GM19023 (cell line): ENCODE results near the gene ARHGAP28.
"Not testable (repeated sequence)": the region's sequence is repeated elsewhere in the genome, so short reads cannot be mapped to it uniquely, and the experiment has no call there.

Experiments
- ATAC-seq: cut with Tn5 transposase; IDR thresholded peaks from one replicate; pipeline ENCODE4 v1.9.1; 2021; ENCODE audit warnings: mild to moderate bottlenecking, moderate library complexity; ENCODE audit not compliant: unreplicated experiment

Gene ARHGAP28

DNA sequence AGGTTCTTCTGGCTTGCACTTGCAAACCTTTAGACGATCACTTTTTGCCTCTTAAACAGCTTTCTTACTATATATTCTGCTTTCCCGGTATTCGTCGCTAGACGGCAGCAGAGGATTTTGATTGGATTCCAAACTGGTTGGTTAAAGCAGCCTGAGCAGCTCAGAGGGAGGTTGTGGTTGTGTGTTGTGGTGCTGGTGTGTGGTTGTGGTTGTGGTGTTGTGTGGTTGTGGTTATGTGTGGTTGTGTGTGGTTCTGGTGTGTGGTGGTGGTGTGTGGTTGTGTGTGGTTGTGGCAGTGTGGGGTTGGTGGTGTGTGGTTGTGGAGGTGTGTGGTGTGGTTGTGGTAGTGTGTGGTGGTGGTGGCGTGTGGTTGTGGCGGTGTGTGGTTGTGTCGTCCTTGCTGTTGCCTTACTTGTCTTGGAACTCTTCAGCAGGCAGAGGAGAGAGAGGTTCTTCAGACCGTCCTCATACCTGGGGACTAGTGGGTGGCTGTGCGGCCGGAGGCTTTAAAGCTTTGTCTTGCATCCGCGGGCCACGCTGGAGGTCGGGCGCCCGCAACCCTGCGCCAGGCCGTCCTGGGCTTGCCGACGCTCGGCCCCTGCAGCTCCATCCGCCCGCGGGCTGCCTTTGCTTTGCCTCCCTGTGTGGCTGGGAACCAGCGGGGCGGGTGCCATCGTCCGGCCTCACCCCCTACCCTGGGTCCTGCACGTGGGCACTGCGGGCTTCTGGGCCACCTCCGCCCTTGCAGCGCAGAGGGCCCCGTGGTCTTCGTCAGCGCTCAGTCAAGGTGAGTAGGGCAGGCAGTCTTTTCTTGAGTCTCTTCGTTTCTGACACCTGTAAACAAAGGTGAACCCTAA is 190.8 kb downstream of the ARHGAP28 start:
- ATAC-seq: no peak

DNA sequence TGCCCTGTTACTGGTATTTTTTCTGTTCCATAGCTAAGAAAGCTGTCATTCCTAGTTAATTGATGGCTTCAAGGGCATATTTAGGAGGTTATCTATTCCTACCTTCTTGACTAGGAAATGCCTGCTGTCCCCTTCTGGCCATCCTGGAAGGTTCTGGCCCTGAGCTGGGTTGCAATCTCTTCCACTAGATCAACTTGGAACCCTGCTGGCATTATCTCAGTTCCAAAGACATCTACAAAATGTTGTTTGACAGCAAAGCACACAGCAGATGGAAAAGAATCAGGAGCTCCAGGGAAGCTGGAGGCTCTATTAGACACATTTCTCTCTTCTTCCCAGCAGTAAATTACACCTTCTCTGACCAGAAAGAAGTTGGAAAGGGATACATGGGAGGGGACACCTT is 192.1 kb downstream of the ARHGAP28 start:
- ATAC-seq: no peak

DNA sequence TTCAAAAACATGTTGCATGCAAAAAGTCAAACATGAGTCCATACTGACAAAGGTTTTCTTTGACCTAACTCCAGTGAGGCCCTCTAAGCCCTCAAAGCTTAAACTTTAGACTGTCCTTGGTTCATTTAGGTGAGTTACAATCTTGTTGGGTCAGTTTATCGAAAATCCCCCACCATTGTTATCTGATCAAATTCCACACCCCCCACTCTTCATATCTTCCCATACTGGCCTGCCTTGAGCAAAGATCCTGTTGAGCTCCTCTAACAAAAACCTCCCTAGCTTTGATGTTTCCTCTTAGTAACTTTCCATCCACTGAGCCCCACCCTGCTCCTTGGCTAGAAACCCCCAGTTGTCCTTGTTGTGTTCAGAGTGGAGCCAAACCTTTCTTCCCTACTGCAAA is 193.7 kb downstream of the ARHGAP28 start:
- no peak for ATAC-seq

DNA sequence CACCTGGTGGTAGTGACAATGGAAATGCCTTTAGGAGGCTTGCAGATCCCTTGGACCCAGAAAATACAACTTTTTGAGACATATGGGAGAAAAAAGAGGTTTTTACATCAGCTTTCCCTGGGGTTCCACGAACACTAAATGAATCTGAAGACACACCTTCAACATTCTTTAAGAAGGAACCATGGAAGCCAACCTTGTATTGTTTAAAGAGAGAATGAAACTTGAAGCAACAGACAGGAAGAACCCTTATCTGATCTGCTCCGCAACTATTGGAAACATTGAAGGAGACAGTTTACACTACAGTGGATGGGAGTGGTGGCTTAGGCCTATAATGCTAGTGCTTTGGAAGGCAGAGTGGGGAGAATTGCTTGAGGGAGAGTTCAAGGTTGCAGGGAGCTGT is 197.6 kb downstream of the ARHGAP28 start:
- ATAC-seq: no peak

DNA sequence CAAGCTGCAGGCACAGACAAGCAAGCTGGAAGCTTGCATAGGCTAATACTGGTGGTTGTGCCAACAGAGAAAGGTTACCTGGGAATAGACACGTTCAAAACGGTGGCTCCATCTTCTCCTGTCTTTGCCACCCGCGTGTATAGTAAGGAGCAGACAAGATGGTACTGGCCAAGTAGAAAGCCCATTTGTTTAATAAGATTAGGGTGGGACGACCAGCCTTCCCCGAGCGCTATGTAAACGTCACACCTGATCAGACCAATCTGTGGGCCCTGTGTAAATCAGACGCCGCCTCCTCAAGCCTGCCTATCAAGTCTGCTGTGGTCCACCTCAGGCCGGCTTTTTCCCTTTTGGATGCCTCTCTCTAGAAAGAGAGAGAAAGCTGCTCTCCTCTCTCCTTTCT is 198.8 kb downstream of the ARHGAP28 start:
- no peak for ATAC-seq

DNA sequence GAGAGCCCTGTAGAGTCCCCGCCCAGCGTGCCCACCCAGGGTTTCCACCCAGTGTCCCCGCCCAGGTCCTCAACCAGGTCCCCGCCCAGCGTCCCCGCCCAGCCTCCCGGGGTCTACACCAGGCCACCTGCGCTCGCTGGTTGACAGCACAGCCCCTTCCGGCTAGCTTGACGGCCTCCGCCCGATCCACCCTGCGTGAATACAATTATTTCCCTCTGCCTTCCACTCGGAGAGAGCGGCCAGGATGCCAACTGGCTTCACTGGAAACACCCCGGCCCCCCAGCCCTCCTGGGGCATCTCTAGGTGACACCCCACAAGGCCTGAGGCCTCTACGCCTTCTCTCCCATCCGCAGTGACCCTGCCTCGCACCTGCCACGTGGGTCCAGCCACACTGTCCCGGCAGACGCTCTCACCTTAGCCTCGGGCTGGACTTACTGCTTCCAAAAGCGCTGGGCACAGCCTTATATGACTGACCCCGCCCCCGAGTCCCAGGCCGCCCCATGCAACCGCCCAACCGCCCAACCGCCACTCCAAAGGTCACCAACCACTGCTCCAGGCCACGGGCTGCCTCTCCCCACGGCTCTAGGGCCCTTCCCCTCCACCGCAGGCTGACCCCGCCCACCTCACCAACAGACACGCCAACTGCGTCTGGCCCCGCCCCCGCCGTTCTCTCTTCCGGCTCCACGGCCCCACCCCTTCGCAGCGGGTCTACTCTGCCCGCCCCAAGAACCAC is 200.0 kb downstream of the ARHGAP28 start:
- ATAC-seq: no peak

DNA sequence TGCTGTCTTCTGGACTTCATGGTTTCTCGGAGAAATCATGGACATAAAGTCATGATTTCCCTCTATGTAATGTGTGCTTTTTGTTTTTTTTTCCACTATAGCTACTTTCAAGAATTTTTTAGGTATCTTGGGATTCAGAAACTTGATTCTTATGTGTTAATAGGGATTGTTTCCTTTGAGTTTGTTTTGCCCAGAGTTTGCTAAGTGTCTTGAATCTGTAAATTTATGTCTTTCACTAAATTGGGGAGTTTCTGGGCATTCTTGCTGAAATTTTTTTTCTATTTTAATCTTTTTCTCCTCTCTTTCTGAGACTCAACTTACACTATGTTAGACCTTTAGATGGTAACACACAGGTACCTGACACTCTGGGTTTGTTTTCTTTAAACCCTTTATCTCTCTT is 205.3 kb downstream of the ARHGAP28 start:
- no peak for ATAC-seq

DNA sequence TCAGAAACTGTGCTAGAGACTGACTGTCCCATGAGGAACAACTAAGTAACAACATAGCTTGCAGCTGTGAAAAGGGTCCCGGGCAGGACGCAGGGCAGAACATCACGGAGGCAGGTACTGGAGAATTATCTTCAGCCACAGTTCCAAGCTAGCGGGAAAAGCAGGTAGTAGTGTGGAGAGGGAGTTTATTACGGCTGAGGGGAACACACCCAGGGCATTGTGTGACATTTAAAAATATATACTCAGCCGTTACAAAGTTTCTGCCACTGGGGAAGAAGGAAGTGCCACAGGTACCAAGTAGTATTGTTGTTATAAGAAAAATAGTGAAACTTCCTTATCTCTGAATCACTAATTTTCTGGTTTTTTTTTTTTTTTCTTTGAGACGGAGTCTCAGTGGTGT is 208.5 kb downstream of the ARHGAP28 start:
- no peak for ATAC-seq

DNA sequence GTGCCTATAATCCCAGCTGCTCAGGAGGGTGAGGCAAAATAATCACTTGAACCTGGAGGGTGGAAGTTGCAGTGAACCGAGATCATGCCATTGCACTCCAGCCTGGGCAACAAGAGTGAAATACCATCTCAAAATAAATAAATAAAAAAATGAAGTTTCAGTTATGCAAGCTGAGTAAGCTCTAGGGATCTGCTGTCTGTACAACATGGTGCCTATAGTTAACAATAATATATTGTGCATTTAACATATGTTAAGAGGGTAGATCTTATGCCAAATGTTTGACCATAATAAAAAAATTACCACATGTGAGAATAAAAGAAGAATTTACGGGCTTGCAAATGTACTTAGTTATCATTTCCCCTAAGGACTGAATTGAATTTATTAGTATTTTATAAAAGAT is 208.9 kb downstream of the ARHGAP28 start:
- ATAC-seq: not testable (repeated sequence)

DNA sequence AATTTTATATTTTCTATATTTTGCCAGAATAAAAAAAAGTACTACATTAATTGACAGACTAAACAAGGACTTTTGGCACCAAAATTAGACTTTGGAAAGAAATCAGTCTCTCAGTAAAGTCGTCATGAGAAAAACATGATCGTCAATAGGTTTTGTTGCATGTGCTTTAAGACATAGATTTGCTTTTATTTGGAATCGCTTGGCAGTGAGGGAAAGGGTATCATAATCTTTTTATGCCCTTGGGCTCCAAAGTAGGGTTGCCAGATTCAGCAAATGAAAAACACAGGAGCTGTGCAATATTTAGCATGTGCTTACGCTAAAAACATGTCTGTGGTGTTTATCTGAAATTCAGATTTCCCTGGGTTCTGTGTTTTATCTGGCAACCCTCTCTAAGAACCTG is 210.5 kb downstream of the ARHGAP28 start:
- ATAC-seq: no peak

DNA sequence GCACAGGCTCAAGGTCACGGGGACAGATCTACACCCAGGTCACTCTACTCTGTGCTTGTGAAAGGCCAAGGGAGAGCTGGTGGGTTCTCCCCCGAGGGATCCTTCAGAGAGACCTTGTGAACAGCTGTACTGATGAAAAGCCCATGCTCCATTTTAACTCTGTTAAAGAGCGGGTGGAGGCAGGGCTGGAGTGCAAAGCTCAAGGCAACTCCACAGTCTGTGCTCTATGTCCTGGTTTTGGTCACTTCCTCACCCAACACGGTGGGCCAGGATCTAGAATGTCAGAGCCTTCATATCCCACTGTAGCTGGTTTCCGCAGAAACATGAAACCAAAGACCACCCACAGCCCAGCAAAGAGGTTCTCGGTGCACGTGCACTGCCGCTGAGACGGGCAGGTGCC is 210.9 kb downstream of the ARHGAP28 start:
- no peak for ATAC-seq

DNA sequence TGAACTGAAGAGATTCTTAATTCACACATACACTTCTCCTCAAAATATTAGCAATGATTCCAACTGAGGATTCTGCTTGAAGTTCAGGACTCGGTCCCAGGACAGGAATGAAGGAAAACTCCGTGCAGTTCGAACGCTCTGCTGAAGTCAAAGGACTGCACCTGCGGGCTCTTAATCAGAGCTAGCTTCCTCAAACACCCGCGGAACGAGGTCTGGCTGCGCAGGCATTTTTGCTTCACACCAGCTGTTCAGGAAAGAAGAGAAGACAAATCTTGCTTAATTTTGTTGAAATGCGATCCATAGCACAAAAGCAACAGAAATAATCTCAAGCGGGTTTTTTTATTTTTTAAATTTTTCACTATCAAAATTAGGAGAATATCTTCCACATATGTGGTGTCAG is 212.5 kb downstream of the ARHGAP28 start:
- ATAC-seq: no peak

DNA sequence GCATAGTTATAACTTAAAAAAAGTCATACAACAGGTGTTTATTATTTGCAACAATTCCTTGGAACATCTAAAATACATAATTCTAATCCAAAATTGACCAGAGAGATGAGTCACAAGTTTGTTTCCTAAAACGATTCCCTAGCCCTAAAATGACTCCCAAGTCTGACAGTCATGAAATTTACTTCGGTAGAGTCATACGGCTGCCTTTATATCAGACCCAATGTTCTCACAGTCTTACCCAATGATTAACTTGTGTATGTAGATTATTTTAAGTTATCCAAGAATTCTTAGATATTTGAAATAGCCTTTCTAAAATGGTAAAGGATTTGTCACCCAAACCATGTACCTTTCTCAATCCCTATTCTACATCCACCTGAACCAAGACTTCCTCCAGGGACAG is 213.2 kb downstream of the ARHGAP28 start:
- no peak for ATAC-seq

DNA sequence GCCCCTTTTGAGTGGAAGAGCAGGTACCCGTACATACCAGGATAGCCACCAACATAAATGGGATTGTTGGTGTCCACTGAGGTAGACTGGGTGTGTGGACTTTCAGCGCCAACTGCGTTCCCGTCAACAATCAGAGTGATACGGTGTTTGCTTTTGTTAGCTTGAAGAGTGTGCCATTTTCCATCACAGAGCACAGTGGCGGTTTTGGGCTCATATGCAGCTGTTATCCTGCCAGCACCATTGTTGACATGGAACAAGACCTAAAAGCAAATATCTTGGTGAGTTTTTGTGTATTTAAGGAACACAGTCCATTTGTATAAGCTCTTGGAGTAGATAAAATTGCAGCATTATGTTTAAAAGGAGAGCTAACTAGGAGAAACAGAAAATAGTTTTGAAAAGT is 213.6 kb downstream of the ARHGAP28 start:
- no peak for ATAC-seq

DNA sequence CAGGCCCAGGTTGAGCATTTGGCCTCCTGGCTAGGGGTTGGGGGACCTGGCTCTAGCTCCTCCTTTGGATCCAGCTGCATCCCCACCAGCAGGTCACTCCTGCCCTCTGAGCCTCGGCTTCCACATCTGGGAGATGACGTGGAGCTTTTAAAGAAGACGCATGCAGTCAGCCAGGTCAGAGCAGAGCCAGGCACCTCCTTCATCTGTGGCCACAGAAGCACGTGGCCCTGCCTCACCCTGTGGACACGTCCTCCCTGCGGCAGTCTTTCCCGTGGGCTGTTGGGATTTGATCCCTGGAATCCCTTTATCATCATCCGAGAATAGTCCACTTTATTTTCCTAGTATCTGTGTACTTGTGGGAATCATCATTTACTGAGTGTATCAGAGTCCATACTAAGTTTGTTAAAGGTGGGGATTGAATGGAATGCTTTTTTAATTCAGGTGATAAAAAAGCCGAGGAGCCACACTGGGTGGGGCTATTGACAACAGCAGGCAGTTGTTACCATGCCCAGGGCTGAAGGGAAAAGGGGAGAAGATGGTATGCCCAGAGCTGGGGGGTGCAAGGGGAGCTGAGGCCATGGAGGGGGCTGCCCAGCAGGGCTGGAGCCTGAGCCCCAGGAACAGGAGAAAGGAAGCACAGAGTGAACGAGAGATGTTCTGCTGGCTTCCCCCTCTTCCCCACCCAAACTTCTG is 218.0 kb downstream of the ARHGAP28 start:
- no peak for ATAC-seq

DNA sequence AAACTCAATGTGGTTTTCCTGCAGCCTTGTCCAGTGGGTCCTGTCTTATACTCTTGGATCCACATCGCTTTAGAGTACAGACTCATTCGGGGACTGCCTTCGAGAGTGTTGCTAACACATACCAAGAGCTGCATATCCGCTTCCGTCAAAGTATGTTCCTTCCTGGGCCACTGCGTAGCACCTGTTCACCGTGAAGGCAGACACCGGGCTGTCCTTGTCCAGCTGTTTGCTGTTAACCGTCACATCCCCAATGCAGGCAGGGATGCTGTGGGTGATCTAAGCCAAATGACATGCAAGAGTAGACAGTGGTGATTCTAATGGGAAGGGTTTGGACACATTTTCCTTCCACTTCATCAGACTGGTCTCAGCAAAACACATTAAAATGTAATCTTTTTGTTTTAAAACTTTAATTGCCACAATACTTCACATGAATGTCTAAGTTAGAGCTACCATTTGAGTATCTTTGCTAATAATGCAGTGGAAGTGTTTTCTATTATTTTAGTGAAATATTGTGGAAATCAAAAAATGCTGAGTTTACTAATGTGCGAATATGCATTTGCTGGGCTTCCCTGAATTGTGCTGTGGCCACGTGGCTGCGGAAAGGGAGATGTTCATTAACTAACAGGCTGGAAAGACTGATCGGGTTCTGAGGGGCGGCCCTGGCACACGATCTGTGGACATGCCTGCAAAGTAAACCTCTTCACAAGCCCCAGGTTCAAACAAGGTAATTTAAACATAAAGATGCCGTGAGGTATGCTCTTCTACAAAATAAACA is 219.0 kb downstream of the ARHGAP28 start:
- ATAC-seq: no peak

DNA sequence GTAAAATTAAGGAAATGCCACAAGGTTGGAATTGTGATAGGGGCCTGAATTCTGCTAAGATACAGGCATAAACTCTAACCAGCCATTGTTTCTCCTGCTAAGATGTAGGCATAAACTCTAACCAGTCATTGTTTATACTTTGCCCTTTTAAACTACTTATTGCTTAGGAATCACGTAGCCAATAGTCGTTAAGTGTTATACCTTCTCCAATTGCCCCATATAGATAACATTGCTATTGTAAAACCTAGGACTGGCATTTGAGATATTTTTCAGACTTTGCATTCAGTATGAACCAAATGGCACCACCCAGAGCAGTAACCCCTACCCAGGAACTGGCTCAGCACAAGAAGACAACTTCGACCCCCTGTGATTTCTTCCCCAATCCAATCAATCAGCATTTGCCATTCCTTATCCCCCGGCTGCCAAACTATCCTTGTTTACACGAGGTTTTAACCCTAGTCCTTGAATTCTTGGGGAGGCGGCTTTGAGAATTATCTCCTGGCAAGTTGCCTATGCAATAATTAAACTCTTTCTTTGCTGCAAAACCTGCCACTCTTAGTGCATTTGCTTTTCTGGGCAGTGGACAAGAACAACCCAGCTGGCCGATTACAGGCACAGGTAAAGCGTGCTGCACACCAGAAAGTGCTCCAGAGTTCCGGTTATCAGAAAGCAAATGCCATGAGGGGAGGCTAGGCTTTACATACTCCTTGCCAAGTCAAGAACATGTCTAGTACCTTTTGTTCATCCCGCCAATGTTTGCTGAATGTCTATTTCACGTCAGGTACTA is 220.5 kb downstream of the ARHGAP28 start:
- no peak for ATAC-seq

DNA sequence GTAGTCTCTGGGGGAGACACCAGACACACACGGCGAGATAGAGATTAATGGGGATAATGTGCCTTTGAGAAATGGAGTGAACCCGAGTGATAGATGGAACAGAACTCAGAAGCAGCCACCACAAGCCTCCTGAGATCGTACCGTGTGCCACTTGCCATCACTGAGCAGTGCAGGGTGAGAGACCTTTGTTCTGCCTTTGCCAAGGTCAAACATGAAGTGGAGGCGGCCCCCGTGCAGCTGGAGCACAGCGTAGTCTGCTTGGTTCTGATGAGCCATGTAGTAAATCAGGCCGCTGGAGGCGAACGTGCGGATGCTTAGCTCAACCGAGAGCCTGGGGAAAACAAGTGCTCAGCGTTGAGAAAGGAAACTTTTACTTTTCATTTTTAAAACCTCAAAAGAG is 221.1 kb downstream of the ARHGAP28 start:
- ATAC-seq: no peak

DNA sequence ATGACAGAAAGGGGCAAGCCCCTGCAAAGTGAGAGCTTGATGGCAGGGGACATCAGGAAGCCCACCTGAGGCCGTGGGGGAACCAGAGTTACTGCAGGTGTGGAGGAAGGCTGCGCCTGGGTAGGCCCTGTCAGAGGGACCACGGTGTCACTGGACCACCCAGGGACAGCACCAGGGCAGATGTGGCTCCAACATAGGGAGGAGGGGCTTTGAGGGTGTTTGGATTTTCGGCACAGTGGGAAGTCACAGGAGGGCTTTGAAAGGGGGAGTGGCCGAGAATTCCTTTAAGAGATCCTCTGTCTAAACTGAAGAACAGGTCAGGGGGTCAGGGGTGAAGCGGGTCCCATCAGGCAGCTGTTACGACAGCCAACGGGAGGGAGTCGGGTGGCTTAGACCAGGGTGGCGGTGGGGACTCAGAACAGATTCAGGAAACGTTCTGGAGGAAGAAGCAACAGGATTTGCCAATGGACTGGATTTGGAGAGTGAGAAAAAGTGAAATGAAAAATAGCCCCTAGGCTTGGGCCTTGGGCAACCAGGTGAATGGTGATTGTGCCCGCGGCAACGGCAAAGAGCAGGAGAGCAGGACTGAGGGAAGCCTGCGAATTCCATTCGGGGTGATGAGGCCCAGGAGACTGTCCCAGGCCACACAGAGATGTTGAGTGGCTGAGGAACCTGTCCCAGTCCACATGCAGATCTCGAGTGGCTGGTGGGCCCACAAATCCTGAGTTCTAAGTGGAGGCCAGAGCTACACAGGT is 222.0 kb downstream of the ARHGAP28 start:
- no peak for ATAC-seq

DNA sequence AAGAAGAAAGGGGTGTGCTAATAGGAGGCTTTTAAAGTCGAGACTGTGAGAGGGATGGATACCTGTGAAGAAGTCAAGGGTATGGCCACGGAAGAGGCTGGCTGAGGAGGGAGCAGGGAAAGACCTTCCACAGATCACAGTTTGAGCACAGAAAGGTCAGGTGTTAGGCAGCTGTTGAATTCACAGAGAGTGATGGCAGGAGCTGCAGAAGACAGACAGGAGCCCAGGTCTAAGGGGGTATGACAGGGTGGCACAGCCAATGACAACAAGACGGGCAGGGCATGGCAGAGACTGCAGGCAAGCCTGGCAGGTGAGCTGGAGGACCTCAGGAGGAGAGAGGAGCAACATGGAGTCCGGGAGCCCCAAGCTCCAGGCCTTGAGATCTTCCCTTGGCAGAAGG is 225.0 kb downstream of the ARHGAP28 start:
- no peak for ATAC-seq
